BE2C (cell line): ENCODE measurements around the gene TBC1D13. TPM values are rescaled to one million over a fixed set of nuclear protein-coding genes. Genes with fewer than 3 reads are reported as not detected.

Experiments used
- DNase-seq: peaks from one replicate; pipeline ENCODE4 v3.0.0-alpha.2; 2020
- H3K27me3 ChIP-seq: fragments of 250-450 bp; sonication (Bioruptor Pico); 2 replicates; pipeline ENCODE4 v1.5.1; 2020; ENCODE audit warnings: mild to moderate bottlenecking
- H3K36me3 ChIP-seq: fragments of 250-450 bp; sonication (Bioruptor Pico); 2 replicates; pipeline ENCODE4 v1.5.1; 2020; ENCODE audit warnings: mild to moderate bottlenecking
- H3K4me1 ChIP-seq: fragments of 250-450 bp; sonication (Bioruptor Pico); 2 replicates; pipeline ENCODE4 v1.5.1; 2020
- H3K4me3 ChIP-seq: 2 replicates; pipeline ENCODE4 v1.5.1; 2011; ENCODE audit warnings: low read depth, low read length
- H3K9me3 ChIP-seq: fragments of 250-450 bp; sonication (Bioruptor Pico); 2 replicates; pipeline ENCODE4 v1.5.1; 2020
- CTCF ChIP-seq: IDR thresholded peaks from 2 replicates; pipeline ENCODE4 v1.5.1; 2012; ENCODE audit warnings: mild to moderate bottlenecking, low read depth, low read length
- polyA plus RNA-seq: library from polyadenylated mRNA; unstranded; fragments of >200 nt; gene quantifications from one replicate; pipeline ENCODE4 v1.2.1, GENCODE V29; 2012; ENCODE audit warnings: low read depth, missing spikeins; ENCODE audit not compliant: insufficient read length, insufficient read depth

Gene TBC1D13
- 34.1 TPM for polyA plus RNA-seq

GRCh38 chr9:128786681-128787601, at the start of gene TBC1D13:
Gene TBC1D13 (plus strand): TSS chr9:128787253. CDS start chr9:128787354, 101 bp downstream.
- Histone ChIP-seq H3K9me3 (no peaks in the 10 kb centered on the region), H3K4me3 (peak within 1 kb of the TSS; percentile 78), H3K36me3 (peaks cover 9% of the 10 kb centered on the region; the same call in 1 of the 2 replicates), H3K27me3 (no peaks in the 10 kb centered on the region), H3K4me1 (no peaks in the 10 kb centered on the region)
- no peak for TF ChIP-seq CTCF
- peak; percentile 93 for DNase-seq

GRCh38 chr9:128742401-128742800, 44.7 kb upstream of the TBC1D13 start:
- no peaks in the 10 kb centered on the region for H3K27me3 ChIP-seq
- H3K4me1 ChIP-seq: no peaks in the 10 kb centered on the region
- no peak overlapping the region for H3K4me3 ChIP-seq
- no peak for TF ChIP-seq CTCF
- no peaks in the 10 kb centered on the region for H3K36me3 ChIP-seq
- no peak for DNase-seq
- no peaks in the 10 kb centered on the region for H3K9me3 ChIP-seq

GRCh38 chr9:128743421-128743820, 43.6 kb upstream of the TBC1D13 start:
- no peaks in the 10 kb centered on the region for H3K9me3 ChIP-seq

GRCh38 chr9:128747241-128747640, 39.8 kb upstream of the TBC1D13 start:
- Histone ChIP-seq H3K4me3 (no peak overlapping the region), H3K9me3 (no peaks in the 10 kb centered on the region), H3K36me3 (no peaks in the 10 kb centered on the region), H3K4me1 (no peaks in the 10 kb centered on the region), H3K27me3 (no peaks in the 10 kb centered on the region)
- no peak for TF ChIP-seq CTCF
- no peak for DNase-seq

More at GRCh38 chr9:128743421-128743820, 43.6 kb upstream of the TBC1D13 start:
- H3K4me3 ChIP-seq: no peak overlapping the region
- no peaks in the 10 kb centered on the region for H3K27me3 ChIP-seq
- TF ChIP-seq CTCF: no peak
- H3K36me3 ChIP-seq: no peaks in the 10 kb centered on the region
- no peaks in the 10 kb centered on the region for H3K4me1 ChIP-seq
- no peak for DNase-seq

GRCh38 chr9:128750926-128751595, 36.0 kb upstream of the TBC1D13 start:
- no peak for DNase-seq
- H3K27me3 ChIP-seq: no peaks in the 10 kb centered on the region
- no peaks in the 10 kb centered on the region for H3K4me1 ChIP-seq
- no peak for TF ChIP-seq CTCF
- H3K4me3 ChIP-seq: no peak overlapping the region
- H3K36me3 ChIP-seq: peaks cover 3% of the 10 kb centered on the region
- no peaks in the 10 kb centered on the region for H3K9me3 ChIP-seq
